Islet precursor cell (in vitro differentiated cells): ENCODE data around the gene FARP1.

Experiments used
- DNase-seq: peaks from one replicate; pipeline ENCODE4 v3.0.0-alpha.2; 2018

Gene FARP1

GRCh38 chr13:98451676-98452470 is 309.0 kb downstream of the FARP1 start:
- DNase-seq = no peak

- no peak for DNase-seq
Measured at GRCh38 chr13:98452851-98453843, 310.3 kb downstream of the FARP1 start.

- no peak for DNase-seq
Measured at GRCh38 chr13:98454389-98454881, 311.5 kb downstream of the FARP1 start.

- DNase-seq = no peak
Measured at GRCh38 chr13:98456413-98456845, 313.5 kb downstream of the FARP1 start.

- DNase-seq = no peak
Measured at GRCh38 chr13:98457053-98457452, 314.2 kb downstream of the FARP1 start.

GRCh38 chr13:98458431-98458830 is 315.5 kb downstream of the FARP1 start:
- DNase-seq = no peak

GRCh38 chr13:98459171-98459681 is 316.3 kb downstream of the FARP1 start:
- no peak for DNase-seq

- no peak for DNase-seq
Measured at GRCh38 chr13:98459721-98460370, 317.0 kb downstream of the FARP1 start.

GRCh38 chr13:98460516-98460915 is 317.6 kb downstream of the FARP1 start:
- DNase-seq = no peak

- no peak for DNase-seq
Measured at GRCh38 chr13:98461486-98462240, 318.8 kb downstream of the FARP1 start.

- DNase-seq = no peak
Measured at GRCh38 chr13:98462241-98462882, 319.5 kb downstream of the FARP1 start.

GRCh38 chr13:98462946-98463345 is 320.1 kb downstream of the FARP1 start:
- DNase-seq = no peak

- peak; percentile 85 for DNase-seq
Measured at GRCh38 chr13:98466634-98467236, 323.8 kb downstream of the FARP1 start.

GRCh38 chr13:98467263-98467985 is 324.5 kb downstream of the FARP1 start:
- no peak for DNase-seq

GRCh38 chr13:98468361-98468760 is 325.5 kb downstream of the FARP1 start:
- no peak for DNase-seq

GRCh38 chr13:98468929-98469328 is 326.0 kb downstream of the FARP1 start:
- DNase-seq = no peak

- peak; percentile 72 for DNase-seq
Measured at GRCh38 chr13:98470920-98471319, 328.0 kb downstream of the FARP1 start.

- DNase-seq = no peak
Measured at GRCh38 chr13:98471934-98472333, 329.0 kb downstream of the FARP1 start.

- DNase-seq = no peak
Measured at GRCh38 chr13:98473135-98473787, 330.4 kb downstream of the FARP1 start.

- no peak for DNase-seq
Measured at GRCh38 chr13:98473788-98474144, 330.9 kb downstream of the FARP1 start.
